HEK293 (cell line): ENCODE results near the gene SFT2D3.

Source experiments
- ZEB2 ChIP-seq: fragments of 450-650 bp; formaldehyde crosslinking; IDR thresholded peaks from 2 replicates; pipeline ENCODE4 v1.5.1; 2016; ENCODE audit warnings: missing biosample characterization, missing genetic modification characterization
- ZNF558 ChIP-seq: fragments of 450-650 bp; formaldehyde crosslinking; IDR thresholded peaks from 2 replicates; pipeline ENCODE4 v1.5.1; 2016; ENCODE audit warnings: missing biosample characterization, missing genetic modification characterization
- ZNF777 ChIP-seq: fragments of 450-650 bp; formaldehyde crosslinking; IDR thresholded peaks from 2 replicates; pipeline ENCODE4 v1.5.1; 2017; ENCODE audit warnings: missing biosample characterization, missing genetic modification characterization, borderline replicate concordance
- TF ChIP-seq, protein P1 (sequence below): sonication (generic); formaldehyde crosslinking; IDR thresholded peaks from 2 replicates; pipeline ENCODE4 v1.8.1; 2022; ENCODE audit warnings: mild to moderate bottlenecking, moderate library complexity, missing genetic modification reagents
- TF ChIP-seq, protein P2 (sequence below): fragments of 450-650 bp; formaldehyde crosslinking; IDR thresholded peaks from 2 replicates; pipeline ENCODE4 v1.5.1; 2016; ENCODE audit warnings: missing biosample characterization, missing genetic modification characterization
- TF ChIP-seq, protein P3 (sequence below): fragments of 450-650 bp; formaldehyde crosslinking; IDR thresholded peaks from 2 replicates; pipeline ENCODE4 v1.5.1; 2016; ENCODE audit warnings: missing biosample characterization, missing genetic modification characterization

GRCh38 chr2:127654838-127655175, 46.5 kb upstream of the SFT2D3 start:
- TF ChIP-seq, protein P1, sequence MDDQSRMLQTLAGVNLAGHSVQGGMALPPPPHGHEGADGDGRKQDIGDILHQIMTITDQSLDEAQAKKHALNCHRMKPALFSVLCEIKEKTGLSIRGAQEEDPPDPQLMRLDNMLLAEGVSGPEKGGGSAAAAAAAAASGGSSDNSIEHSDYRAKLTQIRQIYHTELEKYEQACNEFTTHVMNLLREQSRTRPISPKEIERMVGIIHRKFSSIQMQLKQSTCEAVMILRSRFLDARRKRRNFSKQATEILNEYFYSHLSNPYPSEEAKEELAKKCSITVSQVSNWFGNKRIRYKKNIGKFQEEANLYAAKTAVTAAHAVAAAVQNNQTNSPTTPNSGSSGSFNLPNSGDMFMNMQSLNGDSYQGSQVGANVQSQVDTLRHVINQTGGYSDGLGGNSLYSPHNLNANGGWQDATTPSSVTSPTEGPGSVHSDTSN: no peak
- TF ChIP-seq, protein P2, sequence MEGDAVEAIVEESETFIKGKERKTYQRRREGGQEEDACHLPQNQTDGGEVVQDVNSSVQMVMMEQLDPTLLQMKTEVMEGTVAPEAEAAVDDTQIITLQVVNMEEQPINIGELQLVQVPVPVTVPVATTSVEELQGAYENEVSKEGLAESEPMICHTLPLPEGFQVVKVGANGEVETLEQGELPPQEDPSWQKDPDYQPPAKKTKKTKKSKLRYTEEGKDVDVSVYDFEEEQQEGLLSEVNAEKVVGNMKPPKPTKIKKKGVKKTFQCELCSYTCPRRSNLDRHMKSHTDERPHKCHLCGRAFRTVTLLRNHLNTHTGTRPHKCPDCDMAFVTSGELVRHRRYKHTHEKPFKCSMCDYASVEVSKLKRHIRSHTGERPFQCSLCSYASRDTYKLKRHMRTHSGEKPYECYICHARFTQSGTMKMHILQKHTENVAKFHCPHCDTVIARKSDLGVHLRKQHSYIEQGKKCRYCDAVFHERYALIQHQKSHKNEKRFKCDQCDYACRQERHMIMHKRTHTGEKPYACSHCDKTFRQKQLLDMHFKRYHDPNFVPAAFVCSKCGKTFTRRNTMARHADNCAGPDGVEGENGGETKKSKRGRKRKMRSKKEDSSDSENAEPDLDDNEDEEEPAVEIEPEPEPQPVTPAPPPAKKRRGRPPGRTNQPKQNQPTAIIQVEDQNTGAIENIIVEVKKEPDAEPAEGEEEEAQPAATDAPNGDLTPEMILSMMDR (tag by site-specific recombination): no peak
- no peak for TF ChIP-seq ZNF558
- no peak for TF ChIP-seq ZEB2 (tag by site-specific recombination)
- TF ChIP-seq ZNF777 (tag by site-specific recombination): no peak
- TF ChIP-seq, protein P3, sequence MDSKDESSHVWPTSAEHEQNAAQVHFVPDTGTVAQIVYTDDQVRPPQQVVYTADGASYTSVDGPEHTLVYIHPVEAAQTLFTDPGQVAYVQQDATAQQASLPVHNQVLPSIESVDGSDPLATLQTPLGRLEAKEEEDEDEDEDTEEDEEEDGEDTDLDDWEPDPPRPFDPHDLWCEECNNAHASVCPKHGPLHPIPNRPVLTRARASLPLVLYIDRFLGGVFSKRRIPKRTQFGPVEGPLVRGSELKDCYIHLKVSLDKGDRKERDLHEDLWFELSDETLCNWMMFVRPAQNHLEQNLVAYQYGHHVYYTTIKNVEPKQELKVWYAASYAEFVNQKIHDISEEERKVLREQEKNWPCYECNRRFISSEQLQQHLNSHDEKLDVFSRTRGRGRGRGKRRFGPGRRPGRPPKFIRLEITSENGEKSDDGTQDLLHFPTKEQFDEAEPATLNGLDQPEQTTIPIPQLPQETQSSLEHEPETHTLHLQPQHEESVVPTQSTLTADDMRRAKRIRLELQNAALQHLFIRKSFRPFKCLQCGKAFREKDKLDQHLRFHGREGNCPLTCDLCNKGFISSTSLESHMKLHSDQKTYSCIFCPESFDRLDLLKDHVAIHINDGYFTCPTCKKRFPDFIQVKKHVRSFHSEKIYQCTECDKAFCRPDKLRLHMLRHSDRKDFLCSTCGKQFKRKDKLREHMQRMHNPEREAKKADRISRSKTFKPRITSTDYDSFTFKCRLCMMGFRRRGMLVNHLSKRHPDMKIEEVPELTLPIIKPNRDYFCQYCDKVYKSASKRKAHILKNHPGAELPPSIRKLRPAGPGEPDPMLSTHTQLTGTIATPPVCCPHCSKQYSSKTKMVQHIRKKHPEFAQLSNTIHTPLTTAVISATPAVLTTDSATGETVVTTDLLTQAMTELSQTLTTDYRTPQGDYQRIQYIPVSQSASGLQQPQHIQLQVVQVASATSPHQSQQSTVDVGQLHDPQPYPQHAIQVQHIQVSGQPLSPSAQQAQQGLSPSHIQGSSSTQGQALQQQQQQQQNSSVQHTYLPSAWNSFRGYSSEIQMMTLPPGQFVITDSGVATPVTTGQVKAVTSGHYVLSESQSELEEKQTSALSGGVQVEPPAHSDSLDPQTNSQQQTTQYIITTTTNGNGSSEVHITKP (tag by site-specific recombination): no peak
